H1 (cell line): ENCODE measurements around the gene VPS26A. TPM values are rescaled to one million over a fixed set of nuclear protein-coding genes. Genes with fewer than 3 reads are reported as not detected.

Source experiments
- CTCF ChIA-PET: fragments of 300-600 bp; sonication (Branson Sonifier 250); formaldehyde crosslinking; loops from one replicate; lab custom pipeline; 2021; ENCODE audit not compliant: partially characterized antibody; lab: Charles Lee
- POLR2A ChIA-PET: fragments of 300-600 bp; sonication (Branson Sonifier 250); formaldehyde crosslinking; loops from one replicate; lab custom pipeline; 2021; ENCODE audit warnings: inconsistent platforms; ENCODE audit not compliant: partially characterized antibody; lab: Charles Lee
- DNase-seq, 2 experiments: peaks; one replicate each; pipeline versions ENCODE4 v3.0.0 to v3.0.0-alpha.2; 2010 to 2022; ENCODE audit warnings: low spot score in 2 of 2, low read depth in 1 of 2, mixed read lengths in 1 of 2
- FAIRE-seq: peaks from 2 replicates; lab custom pipeline; 2011; peaks lifted over from hg19 to GRCh38; lab: Jason Lieb, UNC
- H2AFZ ChIP-seq: 2 replicates; pipeline ENCODE4 v1.8.1; 2012; ENCODE audit warnings: low read length, inconsistent platforms
- H2AK5ac ChIP-seq: 2 replicates; pipeline ENCODE4 v1.6.1; 2013; ENCODE audit warnings: low read depth, low read length
- H2BK120ac ChIP-seq: replicated peaks from 2 replicates; pipeline ENCODE3; 2013; ENCODE audit warnings: low read depth, low read length, inconsistent platforms
- H2BK12ac ChIP-seq: 2 replicates; pipeline ENCODE4 v1.6.1; 2013; ENCODE audit warnings: low read depth, low read length
- H2BK15ac ChIP-seq: 2 replicates; pipeline ENCODE4 v1.6.1; 2013; ENCODE audit warnings: low read length
- H2BK20ac ChIP-seq: 2 replicates; pipeline ENCODE4 v1.6.1; 2013; ENCODE audit warnings: low read length
- H2BK5ac ChIP-seq: 2 replicates; pipeline ENCODE4 v1.6.1; 2013; ENCODE audit warnings: low read depth, low read length
- H3K14ac ChIP-seq: 2 replicates; pipeline ENCODE4 v1.6.1; 2013; ENCODE audit warnings: inconsistent platforms; ENCODE audit not compliant: insufficient read length
- H3K18ac ChIP-seq: 2 replicates; pipeline ENCODE4 v1.6.1; 2013; ENCODE audit warnings: low read length; ENCODE audit errors: extremely low read depth
- H3K23ac ChIP-seq: 2 replicates; pipeline ENCODE4 v1.6.1; 2013; ENCODE audit warnings: inconsistent platforms; ENCODE audit not compliant: insufficient read length
- H3K23me2 ChIP-seq: 2 replicates; pipeline ENCODE4 v1.6.1; 2013; ENCODE audit warnings: low read depth, low read length
- H3K27ac ChIP-seq: 2 replicates; pipeline ENCODE4 v1.6.1; 2011; ENCODE audit warnings: low read depth, low read length, inconsistent platforms
- H3K27me3 ChIP-seq, 4 experiments: replicated peaks in 1 of 4; 1 replicate in 1 of 4; 2 replicates in 3 of 4; pipeline versions ENCODE4 v1.6.1 to v1.8.1; 2011 to 2013; ENCODE audit warnings: low read length in 3 of 4, mild to moderate bottlenecking in 3 of 4, inconsistent platforms in 2 of 4, mixed read lengths in 2 of 4, moderate library complexity in 1 of 4; ENCODE audit not compliant: control insufficient read depth in 3 of 4, insufficient read depth in 3 of 4; ENCODE audit errors: extremely low read depth in 1 of 4
- H3K36me3 ChIP-seq, 4 experiments: 2 replicates each; pipeline versions ENCODE4 v1.6.1 to v1.8.1; 2011 to 2013; ENCODE audit warnings: mild to moderate bottlenecking in 4 of 4, low read length in 3 of 4, moderate library complexity in 2 of 4, control low read depth in 1 of 4, inconsistent platforms in 1 of 4; ENCODE audit not compliant: insufficient read depth in 4 of 4, control insufficient read depth in 2 of 4
- H3K4ac ChIP-seq: replicated peaks from 2 replicates; pipeline ENCODE3; 2013; ENCODE audit warnings: low read length, low read depth, mixed read lengths, inconsistent platforms; ENCODE audit not compliant: insufficient read length
- H3K4me1 ChIP-seq, 4 experiments: replicated peaks in 1 of 4; 1 replicate in 1 of 4; 2 replicates in 3 of 4; pipeline versions ENCODE4 v1.6.1 to v1.8.1; 2011 to 2013; ENCODE audit warnings: low read length in 3 of 4, inconsistent platforms in 2 of 4, mixed read lengths in 1 of 4; ENCODE audit not compliant: insufficient read depth in 4 of 4, control insufficient read depth in 3 of 4
- H3K4me2 ChIP-seq, 2 experiments: 2 replicates each; pipeline versions ENCODE4 v1.6.1 to v1.8.1; 2011 to 2013; ENCODE audit warnings: low read depth in 2 of 2, low read length in 2 of 2, control low read depth in 1 of 2, inconsistent platforms in 1 of 2, mild to moderate bottlenecking in 1 of 2; ENCODE audit not compliant: insufficient read depth in 1 of 2
- H3K4me3 ChIP-seq, 4 experiments: fragments of 200-600, 300-600 bp in 1 of 4; sonication (generic), shearing (Covaris generic), sonication (Bioruptor Twin) in 1 of 4; 2 replicates each; pipeline versions ENCODE4 v1.5.1 to v1.8.1; 2011 to 2016; ENCODE audit warnings: low read length in 4 of 4, low read depth in 3 of 4, control low read depth in 2 of 4, inconsistent platforms in 2 of 4, mild to moderate bottlenecking in 2 of 4, mixed read lengths in 1 of 4, moderate library complexity in 1 of 4; ENCODE audit not compliant: insufficient read depth in 2 of 4; ENCODE audit errors: extremely low read depth in 1 of 4
- H3K56ac ChIP-seq: replicated peaks from 2 replicates; pipeline ENCODE3; 2013; ENCODE audit warnings: low read depth, mild to moderate bottlenecking, mixed read lengths, low read length, inconsistent platforms; ENCODE audit not compliant: insufficient read length
- H3K79me1 ChIP-seq: 2 replicates; pipeline ENCODE4 v1.6.1; 2013; ENCODE audit warnings: low read depth, low read length, control low read depth
- H3K79me2 ChIP-seq, 2 experiments: 2 replicates each; pipeline versions ENCODE4 v1.6.1 to v1.8.1; 2012 to 2013; ENCODE audit warnings: low read length in 2 of 2, mild to moderate bottlenecking in 2 of 2, inconsistent platforms in 1 of 2; ENCODE audit not compliant: insufficient read depth in 2 of 2, control insufficient read depth in 1 of 2
- H3K9ac ChIP-seq, 4 experiments: replicated peaks in 1 of 4; 1 replicate in 1 of 4; 2 replicates in 3 of 4; pipeline versions ENCODE4 v1.6.1 to v1.8.1; 2011 to 2013; ENCODE audit warnings: low read depth in 3 of 4, low read length in 3 of 4, control low read depth in 2 of 4, mild to moderate bottlenecking in 2 of 4, moderate library complexity in 2 of 4, inconsistent platforms in 1 of 4; ENCODE audit errors: extremely low read depth in 1 of 4
- H3K9me3 ChIP-seq, 2 experiments: 2 replicates each; pipeline versions ENCODE4 v1.6.1 to v1.8.1; 2012 to 2013; ENCODE audit warnings: mild to moderate bottlenecking in 2 of 2, moderate library complexity in 2 of 2, control low read depth in 1 of 2, inconsistent platforms in 1 of 2, low read depth in 1 of 2, low read length in 1 of 2, mixed read lengths in 1 of 2; ENCODE audit not compliant: insufficient read depth in 2 of 2
- H4K20me1 ChIP-seq, 2 experiments: replicated peaks in 1 of 2; 2 replicates each; pipeline versions ENCODE3 to v1.8.1; 2011 to 2013; ENCODE audit warnings: inconsistent platforms in 2 of 2, low read length in 2 of 2, mild to moderate bottlenecking in 1 of 2; ENCODE audit not compliant: insufficient read depth in 2 of 2, control insufficient read depth in 1 of 2
- H4K5ac ChIP-seq: 2 replicates; pipeline ENCODE4 v1.6.1; 2013; ENCODE audit warnings: low read length, low read depth, mixed read lengths, inconsistent platforms; ENCODE audit not compliant: insufficient read length
- H4K8ac ChIP-seq: 2 replicates; pipeline ENCODE4 v1.8.0; 2013; ENCODE audit warnings: mild to moderate bottlenecking, moderate library complexity, low read length, inconsistent platforms; ENCODE audit not compliant: insufficient read depth; ENCODE audit errors: extremely low read depth
- H4K91ac ChIP-seq: replicated peaks from 2 replicates; pipeline ENCODE3; 2013; ENCODE audit warnings: low read length, mixed read lengths, inconsistent platforms; ENCODE audit not compliant: insufficient read length
- MAX ChIP-seq: IDR thresholded peaks from 2 replicates; pipeline ENCODE4 v1.6.1; 2012; ENCODE audit warnings: inconsistent platforms
- POLR2AphosphoS5 ChIP-seq: IDR thresholded peaks from 2 replicates; pipeline ENCODE4 v1.6.1; 2011; ENCODE audit warnings: low read depth, low read length
- TBP ChIP-seq: IDR thresholded peaks from 2 replicates; pipeline ENCODE4 v1.6.1; 2011; ENCODE audit warnings: low read depth, low read length, improper control_type of control experiment
- YY1 ChIP-seq: IDR thresholded peaks from 2 replicates; pipeline ENCODE4 v1.6.1; 2011; ENCODE audit warnings: low read depth, mild to moderate bottlenecking, low read length
- WGBS, 2 experiments: shearing (Covaris generic) in 1 of 2; methylation state at CpG; one replicate each; pipeline versions ENCODE4 v1.1.6 to v1.1.7; 2013 to 2015; ENCODE audit warnings: low lambda C conversion rate in 2 of 2, mixed read lengths in 2 of 2, inconsistent platforms in 1 of 2, low coverage in 1 of 2, missing lambda C conversion rate in 1 of 2; ENCODE audit not compliant: insufficient replicate concordance in 2 of 2, insufficient coverage in 1 of 2, insufficient read length in 1 of 2; ENCODE audit errors: extremely low coverage in 1 of 2, missing lambda C conversion rate in 1 of 2; 5-methylcytosine and 5-hydroxymethylcytosine counted together
- polyA plus RNA-seq, 7 experiments: library from polyadenylated mRNA; depleted of rRNA in 3 of 7; stranded (reverse) in 5 of 7; unstranded in 2 of 7; fragments of >200 nt in 5 of 7; fragments of 200-250 nt in 2 of 7; gene quantifications; 1 replicate in 5 of 7; 2 replicates in 1 of 7; 4 replicates in 1 of 7; pipeline versions ENCODE4 v1.2.1 to v1.2.3, GENCODE V29; 2011 to 2013; ENCODE audit warnings: missing spikeins in 2 of 7, mixed read lengths in 2 of 7
- total RNA-seq: library from RNA; stranded (reverse); fragmentation: NEBNext Ultra II Directional; extraction: Animal tissue kit (Norgen Biotek cat#: 25700); gene quantifications from 2 replicates; pipeline ENCODE4 v1.2.1, GENCODE V29; 2021

Gene VPS26A
- total and polyA plus RNA-seq, 2 of the 8 experiments (the other 6 are each of a cell fraction or from before 2014, with no cell fraction given), result 10.7 to 44.8 TPM

GRCh38 chr10:69090685-69091084 is 33.3 kb upstream of the VPS26A start:
- 94% methylated on average over 1 of the region's 1 CpG; no CpG with 5 or more reads in 1 of the 2 experiments for WGBS, 2 experiments
- no peak for FAIRE-seq
- TF ChIP-seq MAX, result no peak
- no peak for TF ChIP-seq TBP
- no peak for TF ChIP-seq POLR2AphosphoS5
- TF ChIP-seq YY1, result no peak

More at GRCh38 chr10:69090685-69091084, 33.3 kb upstream of the VPS26A start:
- Histone ChIP-seq H4K91ac (no peak overlapping the region), H2BK120ac (no peak overlapping the region), H2BK20ac (no peak overlapping the region), H3K79me1 (no peaks in the 10 kb centered on the region), H3K27ac (no peak overlapping the region), H4K20me1 (no peaks in the 10 kb centered on the region), H2AK5ac (no peak overlapping the region), H3K14ac (no peak overlapping the region), H3K23me2 (no peaks in the 10 kb centered on the region), H4K8ac (no peak overlapping the region), H3K9ac (no peak overlapping the region), H4K5ac (no peak overlapping the region), H2BK5ac (no peak overlapping the region), H3K18ac (no peak overlapping the region), H3K4ac (no peak overlapping the region), H2BK15ac (no peak overlapping the region), H3K4me1 (peaks cover 0 to 4% (median 1%) of the 10 kb centered on the region in 4 experiments; a peak in 3 of 7 replicates), H3K9me3 (no peaks in the 10 kb centered on the region), H3K27me3 (no peaks in the 10 kb centered on the region), H2AFZ (peak overlapping the region; percentile 58; the same call in 1 of the 2 replicates), H3K56ac (no peak overlapping the region), H3K4me2 (no peak overlapping the region), H3K4me3 (no peak overlapping the region), H2BK12ac (no peak overlapping the region), H3K79me2 (no peaks in the 10 kb centered on the region), H3K23ac (no peak overlapping the region), H3K36me3 (no peaks in the 10 kb centered on the region)
- ChIA-PET CTCF (interaction anchor here (1.0 to 2.5 kb wide), 4 partner anchors 17 to 102 kb away, joined by 3 to 14 read pairs (median 3); partner anchors contain the start of gene KIFBP), POLR2A (no interaction called here)
- no peak for DNase-seq
